ENCODE measurements around the gene STN1. TPM values are rescaled to one million over a fixed set of nuclear protein-coding genes. Genes with fewer than 3 reads are reported as not detected.

Gene STN1
- total RNA-seq, 1 experiment from 2014 or later, result 30.2 TPM

GRCh38 chr10:103929381-103929921 is 11.5 kb upstream of the STN1 start:
- no peak for DNase-seq (ENCODE audit: low spot score)

- DNase-seq (ENCODE audit: low spot score), result no peak
These were observed 10.8 kb upstream of the STN1 start for GRCh38 chr10:103928784-103929183.

DNA sequence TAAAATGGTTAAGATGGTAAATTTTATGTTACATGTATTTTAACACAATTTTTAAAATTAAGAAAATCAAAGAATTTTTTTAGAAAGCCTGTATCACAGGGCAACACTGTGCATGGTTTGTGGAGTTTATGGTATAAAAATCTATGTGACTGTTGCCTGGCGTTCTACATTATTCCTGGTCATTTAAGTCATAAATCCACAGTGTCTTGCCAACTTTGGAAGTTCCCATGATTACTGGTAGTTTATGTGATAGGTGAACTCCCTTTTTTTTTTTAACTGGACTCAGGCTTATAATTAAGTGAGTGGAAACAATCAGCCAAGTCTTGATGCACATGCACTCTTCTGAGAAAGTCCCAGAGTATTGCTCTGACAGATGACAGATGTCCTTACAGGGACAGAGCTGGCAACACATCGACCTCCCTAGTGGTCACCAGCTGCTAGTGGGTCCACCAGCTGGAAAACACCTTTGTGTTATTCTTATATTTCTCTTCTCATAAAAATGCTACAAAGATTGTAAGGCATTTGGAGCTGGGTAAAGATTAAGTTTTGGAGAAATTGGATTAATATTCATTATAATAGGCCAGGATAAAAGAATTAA is 8.8 kb upstream of the STN1 start:
- no peak for DNase-seq (ENCODE audit: low spot score)

GRCh38 chr10:103925591-103925990 is 7.6 kb upstream of the STN1 start:
- DNase-seq (ENCODE audit: low spot score), result no peak

DNA sequence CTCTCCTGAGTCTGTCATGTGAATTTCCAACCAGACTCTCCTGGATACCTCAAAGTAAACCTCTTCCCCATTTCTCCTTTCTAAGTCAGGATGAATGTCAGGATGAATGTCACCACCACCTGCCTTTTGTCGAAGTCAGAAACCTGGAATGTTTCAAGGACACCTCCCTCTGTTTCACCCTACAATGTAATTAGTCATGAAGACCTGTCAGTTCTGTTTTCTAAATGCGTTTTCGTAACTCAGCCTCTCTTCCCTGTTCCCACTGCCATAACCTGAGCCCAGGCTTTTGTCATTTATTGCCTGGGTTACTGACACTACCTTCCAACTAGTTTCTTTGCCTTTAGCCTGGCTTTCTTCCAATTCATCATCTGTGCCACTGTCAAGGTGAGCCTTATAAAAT is 5.5 kb upstream of the STN1 start:
- DNase-seq (ENCODE audit: low spot score), result no peak

DNA sequence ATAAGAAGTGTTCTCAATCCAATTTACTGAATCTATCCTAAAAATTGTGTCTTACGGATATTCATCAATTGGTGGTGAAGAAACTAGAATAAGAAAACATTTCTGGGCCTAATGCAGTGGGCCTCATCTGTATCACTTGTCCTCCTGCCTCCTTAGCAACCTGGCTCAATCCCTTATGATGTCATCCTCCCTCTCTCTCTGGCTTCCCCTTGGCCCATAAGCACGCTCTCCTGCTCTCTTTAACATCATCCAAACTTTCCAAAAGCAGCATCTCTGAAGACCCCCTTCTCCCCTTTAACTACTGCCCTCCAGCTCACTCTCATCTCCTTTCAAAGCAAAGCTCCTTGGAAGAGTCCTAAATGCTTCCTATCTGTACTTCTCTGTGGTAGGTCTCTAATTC is 4.7 kb upstream of the STN1 start:
- DNase-seq (ENCODE audit: low spot score), result no peak

- no peak for DNase-seq (ENCODE audit: low spot score)
These were observed 3.8 kb upstream of the STN1 start for GRCh38 chr10:103921750-103922195.

- DNase-seq (ENCODE audit: low spot score), result no peak
These were observed 3.3 kb upstream of the STN1 start for GRCh38 chr10:103921248-103921647.

DNA sequence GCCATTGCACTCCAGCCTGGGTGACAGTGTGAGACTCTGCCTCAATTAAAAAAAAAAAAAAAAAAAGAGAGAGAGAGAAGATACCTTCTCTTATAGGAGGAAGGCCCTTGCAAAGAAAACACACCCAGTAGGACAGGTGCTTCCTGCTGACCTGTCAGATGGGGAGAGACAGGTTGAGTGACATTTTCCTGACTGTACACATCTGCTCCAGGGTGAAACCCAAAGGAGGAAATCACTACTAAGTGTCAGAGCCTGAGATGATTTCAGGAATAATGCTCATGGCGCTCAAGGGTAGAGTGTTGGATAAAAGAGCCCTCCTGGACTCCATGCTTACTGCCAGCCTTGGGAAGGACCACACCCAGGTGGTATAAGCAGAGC is 1.7 kb upstream of the STN1 start:
- DNase-seq (ENCODE audit: low spot score), result no peak

DNA sequence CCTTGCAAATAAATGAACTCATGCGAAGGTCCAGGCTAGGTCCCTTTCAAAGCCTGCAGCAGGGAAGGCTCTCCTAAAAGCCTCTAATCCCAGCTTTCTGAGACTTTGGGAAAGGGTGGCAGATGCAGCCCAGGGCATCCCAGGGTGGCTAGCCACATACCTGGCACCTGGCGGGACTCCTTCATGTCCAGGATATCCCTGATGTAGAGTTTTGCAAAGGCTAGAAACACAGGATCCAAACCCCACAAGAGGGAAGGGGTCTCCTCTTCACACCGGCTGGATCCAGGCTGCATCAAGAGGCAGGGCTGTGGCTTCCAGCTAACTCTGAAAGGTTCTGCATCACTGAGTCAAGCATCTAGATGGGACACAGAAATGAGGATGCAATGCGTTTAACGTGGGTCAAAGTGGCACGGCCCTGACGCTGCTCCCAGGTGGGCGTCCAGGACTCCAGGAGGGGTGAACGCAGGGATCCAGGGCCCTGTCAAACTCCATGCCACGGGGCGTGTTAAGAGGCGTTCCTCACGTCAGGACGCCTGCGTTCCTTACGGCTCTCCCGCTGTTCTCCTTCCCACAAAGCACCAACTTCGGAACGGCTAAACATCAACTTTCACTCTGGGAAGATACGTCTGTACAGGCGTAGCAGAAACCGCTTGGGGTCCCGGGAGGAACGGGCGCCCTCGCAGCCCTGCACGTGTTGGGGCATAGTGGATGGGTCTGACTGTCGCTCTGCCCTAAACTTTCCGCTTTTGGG is 507 bp downstream of the STN1 start:
- DNase-seq (ENCODE audit: low spot score), result peak; percentile 46

DNA sequence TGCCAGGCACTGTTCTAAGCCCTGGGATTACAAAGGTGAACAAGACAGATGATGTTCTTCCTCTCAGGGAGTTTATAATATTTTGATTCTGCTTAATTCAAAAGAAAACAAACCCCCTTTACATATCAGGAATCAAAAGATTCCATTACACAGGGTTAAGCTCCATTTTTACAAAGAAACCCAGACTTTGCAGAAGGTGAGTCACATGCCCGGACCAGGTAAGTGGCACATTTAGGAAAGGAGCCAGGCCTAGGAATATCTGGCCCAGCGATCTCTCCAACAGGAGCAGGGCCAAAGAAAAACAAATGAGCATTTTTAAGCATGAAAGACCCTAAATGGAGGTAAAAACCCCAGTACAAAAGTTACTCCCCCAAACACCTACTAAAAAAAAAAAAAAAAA is 1.1 kb downstream of the STN1 start:
- DNase-seq (ENCODE audit: low spot score), result no peak

DNA sequence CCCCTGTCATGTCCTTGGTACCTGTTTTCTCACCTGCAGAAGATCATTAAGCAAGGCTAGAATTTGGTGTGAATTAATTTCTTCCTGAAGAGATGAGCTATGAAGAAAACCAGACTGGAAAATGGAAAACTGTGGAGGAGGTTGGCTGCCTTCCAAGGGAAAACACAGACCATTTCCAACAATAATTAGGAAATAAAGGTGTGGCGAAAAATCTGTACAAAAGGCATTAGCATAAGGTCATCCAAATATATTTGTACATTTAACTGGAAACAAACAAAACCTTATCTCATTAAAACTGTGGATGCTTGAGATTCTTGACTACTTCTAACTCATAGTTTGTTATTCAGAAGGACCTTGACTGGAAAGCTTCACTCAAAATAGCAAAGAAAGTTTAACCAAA is 1.7 kb downstream of the STN1 start:
- DNase-seq (ENCODE audit: low spot score), result no peak

DNA sequence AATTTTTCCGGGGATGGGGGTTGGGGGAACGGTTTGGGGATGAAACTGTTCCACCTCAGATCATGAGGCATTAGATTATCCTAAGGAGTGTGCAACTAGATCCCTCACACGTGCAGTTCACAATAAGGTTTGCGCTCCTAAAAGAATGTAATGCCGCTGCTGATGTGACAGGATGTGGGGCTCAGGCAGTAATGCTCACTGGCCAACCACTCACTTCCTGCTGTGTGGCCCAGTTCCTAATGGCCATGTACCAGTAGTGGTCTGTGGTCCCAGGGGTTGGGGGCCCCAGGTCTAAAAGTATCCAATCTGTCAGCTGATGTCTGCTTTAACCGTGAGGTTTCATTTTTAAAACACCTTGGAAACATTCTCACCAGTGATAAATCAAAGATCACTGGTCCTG is 2.2 kb downstream of the STN1 start:
- no peak for DNase-seq (ENCODE audit: low spot score)

DNA sequence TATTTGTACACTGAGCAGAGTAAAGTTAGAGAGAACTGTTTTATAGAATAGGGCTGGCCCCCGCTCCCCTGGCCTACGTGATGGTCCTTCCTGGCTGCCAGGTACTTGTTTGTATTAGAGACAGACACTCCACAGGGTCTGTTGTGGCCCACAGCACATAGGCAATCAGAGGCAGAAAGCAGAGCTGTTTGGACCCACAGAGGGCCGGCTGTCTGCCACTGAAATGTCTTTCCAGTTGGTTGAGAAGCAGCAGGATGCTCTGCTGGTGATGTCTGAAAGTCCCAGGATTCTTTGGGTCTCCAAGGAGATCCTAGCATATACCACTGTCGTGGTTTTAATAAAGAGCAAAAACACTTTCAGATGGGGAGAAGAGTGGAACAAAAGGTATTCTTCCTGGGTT is 5.2 kb downstream of the STN1 start:
- no peak for DNase-seq (ENCODE audit: low spot score)

- no peak for DNase-seq (ENCODE audit: low spot score)
These were observed 6.9 kb downstream of the STN1 start for GRCh38 chr10:103911021-103911459.

DNA sequence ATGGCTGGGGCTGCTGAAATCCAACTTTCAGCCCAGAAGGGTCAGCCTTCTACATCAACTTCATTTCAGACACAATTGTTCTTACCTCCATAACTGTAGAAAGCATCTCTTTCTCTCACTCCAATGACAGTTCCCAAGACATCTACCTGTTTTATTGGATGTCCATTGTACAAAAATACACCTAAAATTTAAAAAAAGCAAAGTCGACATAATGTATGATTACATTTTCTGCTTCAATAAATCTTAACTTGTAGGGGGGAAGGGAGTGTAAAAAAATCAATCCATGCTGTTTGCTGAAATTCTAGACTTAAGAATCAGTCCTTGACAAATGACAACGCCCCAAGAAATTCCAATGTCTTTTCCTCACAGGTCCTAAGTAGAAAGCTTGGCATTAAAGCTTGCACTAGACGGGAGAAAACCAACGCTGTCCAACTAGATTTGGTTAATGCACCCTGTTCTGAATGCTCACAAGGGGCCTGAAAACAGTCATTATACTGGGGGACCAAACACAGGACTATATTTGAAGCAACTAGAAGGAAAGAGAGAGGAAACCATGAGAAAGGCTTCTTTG is 7.5 kb downstream of the STN1 start:
- no peak for DNase-seq (ENCODE audit: low spot score)

- DNase-seq (ENCODE audit: low spot score), result no peak
These were observed 12.5 kb downstream of the STN1 start for GRCh38 chr10:103905441-103905840.

DNA sequence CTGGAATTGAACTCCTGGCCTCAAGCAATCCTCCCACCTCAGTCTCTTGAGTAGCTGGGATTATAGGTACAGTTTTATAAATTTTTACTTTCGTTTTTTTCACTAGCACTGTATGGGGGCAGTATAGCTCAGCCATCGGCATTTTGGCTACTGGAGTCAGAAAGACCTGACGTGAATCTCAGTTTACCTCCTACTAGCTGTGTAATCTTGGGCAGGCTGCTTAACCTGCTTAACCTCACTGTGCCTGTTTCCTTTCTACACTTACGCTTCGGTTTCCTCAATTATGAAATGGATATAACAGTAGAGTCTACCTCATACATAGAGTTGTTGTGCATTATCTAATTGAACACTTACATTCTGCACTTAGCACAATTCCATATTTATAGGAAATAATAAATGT is 16.7 kb downstream of the STN1 start:
- DNase-seq (ENCODE audit: low spot score), result no peak

DNA sequence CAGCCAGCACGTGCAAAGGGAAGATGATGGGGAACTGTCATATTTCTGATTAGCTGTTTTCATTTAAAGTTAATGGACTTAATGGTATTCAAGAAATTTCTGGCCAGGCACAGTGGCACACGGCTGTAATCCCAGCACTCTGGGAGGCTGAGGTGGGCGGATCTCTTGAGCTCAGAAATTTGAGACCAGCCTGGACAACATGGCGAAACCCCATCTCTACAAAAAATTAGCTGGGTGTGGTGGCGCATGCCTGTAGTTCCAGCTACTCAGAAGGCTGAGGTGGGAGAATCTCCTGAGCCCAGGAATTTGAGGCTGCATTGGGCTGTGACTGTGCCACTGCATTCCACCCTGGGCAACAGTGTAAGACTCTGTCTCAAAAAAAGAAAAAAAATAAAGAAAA is 18.7 kb downstream of the STN1 start:
- DNase-seq (ENCODE audit: low spot score), result no peak

DNA sequence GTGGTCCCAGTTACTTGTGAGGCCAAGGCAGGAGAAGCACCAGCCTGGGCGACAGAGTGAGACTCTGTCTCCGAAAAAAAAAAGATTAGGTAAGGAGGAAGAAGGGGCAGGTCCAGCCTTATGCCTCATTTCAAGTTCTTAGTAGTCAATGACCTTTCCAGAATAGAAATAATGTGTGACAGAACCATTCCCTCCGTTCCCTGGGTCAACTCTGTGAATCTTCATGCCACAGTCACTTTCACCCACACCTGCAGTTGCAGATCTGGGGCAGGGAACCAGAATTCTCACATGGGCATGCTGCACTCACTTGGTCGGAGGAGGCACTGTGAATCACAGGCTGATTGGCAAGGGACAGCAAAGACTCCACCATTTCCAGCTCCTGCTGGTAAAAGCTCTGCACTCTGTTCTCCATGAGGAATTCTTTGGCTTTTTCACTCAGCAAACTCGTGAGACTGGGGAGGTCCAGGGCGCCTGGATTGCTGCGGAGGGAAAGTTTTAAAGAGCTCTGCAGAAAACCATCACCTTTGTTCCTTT is 20.7 kb downstream of the STN1 start:
- DNase-seq (ENCODE audit: low spot score), result no peak

DNA sequence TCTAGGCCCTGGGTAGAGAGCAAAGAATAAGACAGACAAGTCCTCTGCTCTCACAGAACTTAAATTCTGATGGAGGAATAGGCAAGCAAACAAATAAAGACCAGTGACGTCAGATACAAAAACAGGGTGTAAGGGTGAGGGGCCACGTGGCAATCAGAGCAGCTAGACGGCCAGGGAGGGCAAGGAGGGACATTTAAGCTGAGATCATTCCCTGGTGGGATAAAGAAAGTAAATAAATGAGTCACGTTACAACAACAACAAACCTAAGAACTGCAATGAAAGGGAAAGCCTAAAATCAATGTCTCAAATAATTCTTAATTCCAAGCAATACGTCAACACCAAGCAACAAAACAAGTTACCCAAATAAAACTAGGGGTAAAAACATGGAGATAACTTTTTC is 21.8 kb downstream of the STN1 start:
- DNase-seq (ENCODE audit: low spot score), result peak; percentile 68

- DNase-seq (ENCODE audit: low spot score), result peak; percentile 57
These were observed 22.4 kb downstream of the STN1 start for GRCh38 chr10:103895411-103896186.
